Heart left ventricle (tissue), 16 donors: ENCODE measurements around the gene ACSF3. TPM values are rescaled to one million over a fixed set of nuclear protein-coding genes. Genes with fewer than 3 reads are reported as not detected.

Source experiments
- ATAC-seq, 4 donors: fragments of 200-7000 bp; cut with Tn5 transposase; one replicate each; pipeline ENCODE4 v1.9.1; 2020 to 2022; ENCODE audit warnings: moderate library complexity in 4 of 4, mild to moderate bottlenecking in 3 of 4, moderate number of reproducible peaks in 1 of 4
- DNase-seq, 5 donors: peaks; one replicate each; pipeline ENCODE4 v3.0.0-alpha.2; 2020
- H3K27ac ChIP-seq, 12 donors: fragments of 200-600 bp; sonication (generic) in 4 of 12; one replicate each; pipeline versions ENCODE4 v1.5.0 to v1.8.0; 2016 to 2022; ENCODE audit warnings: mild to moderate bottlenecking in 2 of 12
- H3K27me3 ChIP-seq, 9 donors: fragments of 200-600 bp; sonication (generic) in 2 of 9; one replicate each; pipeline versions ENCODE4 v1.5.1 to v1.8.0; 2016 to 2022; ENCODE audit warnings: mild to moderate bottlenecking in 3 of 9
- H3K36me3 ChIP-seq, 9 donors: fragments of 200-600 bp; sonication (generic) in 2 of 9; one replicate each; pipeline versions ENCODE4 v1.5.0 to v1.8.0; 2018 to 2022; ENCODE audit warnings: mild to moderate bottlenecking in 2 of 9
- H3K4me1 ChIP-seq, 12 donors: fragments of 200-600 bp; sonication (generic) in 4 of 12; one replicate each; pipeline versions ENCODE4 v1.5.0 to v1.8.0; 2016 to 2022; ENCODE audit warnings: mild to moderate bottlenecking in 3 of 12
- H3K4me3 ChIP-seq, 12 donors: fragments of 200-600 bp; sonication (generic) in 4 of 12; one replicate each; pipeline versions ENCODE4 v1.5.0 to v1.8.0; 2017 to 2022; ENCODE audit warnings: mild to moderate bottlenecking in 9 of 12, moderate library complexity in 4 of 12
- H3K9me3 ChIP-seq, 12 donors: fragments of 200-600 bp; sonication (generic) in 4 of 12; one replicate each; pipeline versions ENCODE4 v1.5.0 to v1.8.0; 2016 to 2022; ENCODE audit warnings: mild to moderate bottlenecking in 1 of 12
- POLR2A ChIP-seq, 2 donors: fragments of 450-650 bp; IDR thresholded peaks; one replicate each; pipeline ENCODE4 v1.6.1; 2017; ENCODE audit warnings: antibody characterized with exemption in 2 of 2, mild to moderate bottlenecking in 2 of 2, moderate library complexity in 2 of 2
- WGBS, 4 donors: extraction: QIAGEN DNeasy Blood & Tissue Kit in 2 of 4; methylation state at CpG; one replicate each; pipeline versions ENCODE4 v1.1.5 to v1.1.7; 2013 to 2018; 5-methylcytosine and 5-hydroxymethylcytosine counted together
- intact Hi-C, 10 donors: fragments of 100-400 bp; cut with DNase I; formaldehyde crosslinking; loops; one replicate each; pipeline versions ENCODE4 v1.11.1 to v1.14.2; 2022
- polyA plus RNA-seq, 2 donors: library from polyadenylated mRNA; stranded (reverse); fragments of 200-250 nt; gene quantifications; one replicate each; pipeline ENCODE4 v1.2.3, GENCODE V29; 2013
- total RNA-seq, 9 donors: library from RNA; depleted of rRNA in 2 of 9; stranded (reverse); fragments of >200 nt in 2 of 9; fragmentation: NEBNext Ultra II Directional in 3 of 9; extraction: Animal tissue kit (Norgen Biotek cat#: 25700) in 3 of 9; gene quantifications; one replicate each; pipeline versions ENCODE4 v1.1.0 to v1.2.4, GENCODE V29; 2016 to 2023
- TF ChIP-seq, protein P1 (sequence below), 12 donors: fragments of 200-600 bp; sonication (generic) in 4 of 12; IDR thresholded peaks; one replicate each; pipeline versions ENCODE4 v1.5.0 to v1.8.0; 2018 to 2022; ENCODE audit warnings: antibody characterized with exemption in 12 of 12, mild to moderate bottlenecking in 5 of 12
- donor health status: ischemic (EF 13 %, LVEDD 7.1; RV severe dilation, severe dysfunction).
- donor health status: healthy with polysubstance abuse.
- donor health status: DM: no; HTN: yes; CAD: no.
- donor health status: DM: no; HTN: no; CAD: no.
- donor health status: ischemic (EF 25% LVEDD 6.9; RV normal size, moderate dysfunction).
- donor health status: ischemic (EF 25% LVEDD 5.7; RV mildly dilated, moderate dysfunction).
- donor health status: healthy.
- donor health status: DM: yes; HTN: yes; CAD: no.
- donor health status: ischemic (EF 35%, LVEDD 5.7; RV mildly dilated, moderate dysfunction).
- donor health status: nonischemic (EF 11% LVEDD 7.7; RV severe dilation, severe dysfunction).
- donor health status: DM: yes; HTN: yes; CAD: no.
- donor health status: PGD.
- donor health status: ischemic (EF 29% LVEDD 5.4; RV normal size, mild dysfunction).
- donor health status: nonischemic (EF 23%, LVEDD 6.1; RV moderate dilation, normal function).

ACSF3 gene
- total and polyA plus RNA-seq, 11 donors = 10.3 to 26.3 (median 19.3) TPM

DNA sequence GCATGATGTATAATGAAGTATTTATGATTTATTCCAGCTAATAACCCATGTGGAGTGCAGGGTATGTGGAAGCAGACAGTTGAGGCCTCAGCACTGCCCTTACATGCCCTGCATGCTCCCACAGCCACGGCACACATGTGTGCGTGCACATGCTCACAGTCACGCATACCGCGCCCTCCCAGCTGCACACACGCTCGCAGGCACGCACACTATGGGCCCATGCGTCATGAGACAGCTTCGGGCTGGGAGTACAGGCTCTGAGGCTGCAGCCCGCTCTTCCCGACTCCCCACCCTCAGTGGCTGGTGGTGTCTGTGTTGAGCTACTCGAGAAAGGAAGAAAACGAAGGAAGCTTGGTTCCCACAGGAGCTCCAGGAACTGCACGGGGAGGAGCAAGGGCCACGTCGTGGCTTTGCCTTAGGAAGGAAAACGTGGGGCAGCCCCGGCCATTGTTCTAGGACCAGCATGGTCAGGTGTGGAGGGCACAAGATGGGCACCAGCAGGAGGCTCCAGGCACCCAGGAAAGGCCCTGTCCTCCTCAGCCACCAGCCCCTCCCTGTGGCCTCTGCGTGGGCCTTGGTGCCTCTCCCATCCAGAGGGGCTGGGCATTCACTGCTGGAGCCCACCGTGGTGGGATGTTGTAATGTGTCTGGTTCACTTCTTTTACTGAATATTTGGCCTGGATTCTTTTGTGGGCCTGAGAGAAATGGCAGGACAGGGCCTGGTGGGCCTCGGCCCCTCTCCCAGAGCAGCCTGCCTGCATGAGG lies 50.4 kb downstream of the ACSF3 start:
- peaks cover 0 to 63% (median 31%) of the 10 kb centered on the region in 9 donors for H3K36me3 ChIP-seq
- TF ChIP-seq, protein P1, sequence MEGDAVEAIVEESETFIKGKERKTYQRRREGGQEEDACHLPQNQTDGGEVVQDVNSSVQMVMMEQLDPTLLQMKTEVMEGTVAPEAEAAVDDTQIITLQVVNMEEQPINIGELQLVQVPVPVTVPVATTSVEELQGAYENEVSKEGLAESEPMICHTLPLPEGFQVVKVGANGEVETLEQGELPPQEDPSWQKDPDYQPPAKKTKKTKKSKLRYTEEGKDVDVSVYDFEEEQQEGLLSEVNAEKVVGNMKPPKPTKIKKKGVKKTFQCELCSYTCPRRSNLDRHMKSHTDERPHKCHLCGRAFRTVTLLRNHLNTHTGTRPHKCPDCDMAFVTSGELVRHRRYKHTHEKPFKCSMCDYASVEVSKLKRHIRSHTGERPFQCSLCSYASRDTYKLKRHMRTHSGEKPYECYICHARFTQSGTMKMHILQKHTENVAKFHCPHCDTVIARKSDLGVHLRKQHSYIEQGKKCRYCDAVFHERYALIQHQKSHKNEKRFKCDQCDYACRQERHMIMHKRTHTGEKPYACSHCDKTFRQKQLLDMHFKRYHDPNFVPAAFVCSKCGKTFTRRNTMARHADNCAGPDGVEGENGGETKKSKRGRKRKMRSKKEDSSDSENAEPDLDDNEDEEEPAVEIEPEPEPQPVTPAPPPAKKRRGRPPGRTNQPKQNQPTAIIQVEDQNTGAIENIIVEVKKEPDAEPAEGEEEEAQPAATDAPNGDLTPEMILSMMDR (IDR thresholded peaks at IDR 0.05) = no peak
- no peak for TF ChIP-seq POLR2A (IDR thresholded peaks at IDR 0.05)
- peak in 1 of 5 donors; percentile 37 for DNase-seq

DNA sequence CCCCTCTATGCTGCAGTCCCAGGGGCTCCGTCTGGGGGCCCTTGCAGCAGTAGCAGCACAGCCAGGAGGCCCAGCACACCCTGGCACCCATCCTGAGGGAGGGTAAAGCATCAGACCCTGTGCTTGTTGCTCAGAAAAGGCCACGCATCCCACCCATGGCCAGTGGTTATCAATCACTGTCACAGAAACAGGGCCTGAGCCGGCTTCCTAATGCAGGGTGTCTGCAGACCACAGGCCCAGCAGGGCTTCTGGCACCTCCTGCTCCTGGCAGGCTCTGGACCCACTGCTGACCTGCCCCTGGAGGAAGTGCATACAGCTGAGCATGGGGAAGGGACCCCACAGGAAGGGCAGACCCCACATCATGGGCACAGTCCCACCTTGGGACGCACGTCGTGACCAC lies 51.0 kb downstream of the ACSF3 start:
- no peaks in the 10 kb centered on the region for H3K27me3 ChIP-seq
- WGBS, 4 donors = 78 to 100% (median 97%) methylated on average over 1 to 6 of the region's 6 CpGs; no CpG with 5 or more reads in 1 of the 4 donors
- no peak for TF ChIP-seq POLR2A (IDR thresholded peaks at IDR 0.05)
- TF ChIP-seq, protein P1 (IDR thresholded peaks at IDR 0.05) = no peak
- H3K4me1 ChIP-seq = no peaks in the 10 kb centered on the region
- no peak overlapping the region for H3K4me3 ChIP-seq
- ATAC-seq (no peak), DNase-seq (peak in 1 of 5 donors; percentile 42)
- peaks cover 0 to 15% (median 3%) of the 10 kb centered on the region in 12 donors for H3K9me3 ChIP-seq
- peaks cover 0 to 68% (median 33%) of the 10 kb centered on the region in 9 donors for H3K36me3 ChIP-seq
- intact Hi-C loops = no loop called here
- no peak overlapping the region for H3K27ac ChIP-seq

More for the DNA sequence above, 50.4 kb downstream of the ACSF3 start:
- Histone ChIP-seq H3K4me1 (no peaks in the 10 kb centered on the region), H3K27ac (no peak overlapping the region), H3K4me3 (no peak overlapping the region), H3K27me3 (no peaks in the 10 kb centered on the region), H3K9me3 (peaks cover 0 to 9% (median under 1%) of the 10 kb centered on the region in 12 donors)
- intact Hi-C loops = no loop called here
- ATAC-seq = no peak
- WGBS, 4 donors = 86 to 91% (median 89%) methylated on average over 21 to 22 of the region's 22 CpGs

DNA sequence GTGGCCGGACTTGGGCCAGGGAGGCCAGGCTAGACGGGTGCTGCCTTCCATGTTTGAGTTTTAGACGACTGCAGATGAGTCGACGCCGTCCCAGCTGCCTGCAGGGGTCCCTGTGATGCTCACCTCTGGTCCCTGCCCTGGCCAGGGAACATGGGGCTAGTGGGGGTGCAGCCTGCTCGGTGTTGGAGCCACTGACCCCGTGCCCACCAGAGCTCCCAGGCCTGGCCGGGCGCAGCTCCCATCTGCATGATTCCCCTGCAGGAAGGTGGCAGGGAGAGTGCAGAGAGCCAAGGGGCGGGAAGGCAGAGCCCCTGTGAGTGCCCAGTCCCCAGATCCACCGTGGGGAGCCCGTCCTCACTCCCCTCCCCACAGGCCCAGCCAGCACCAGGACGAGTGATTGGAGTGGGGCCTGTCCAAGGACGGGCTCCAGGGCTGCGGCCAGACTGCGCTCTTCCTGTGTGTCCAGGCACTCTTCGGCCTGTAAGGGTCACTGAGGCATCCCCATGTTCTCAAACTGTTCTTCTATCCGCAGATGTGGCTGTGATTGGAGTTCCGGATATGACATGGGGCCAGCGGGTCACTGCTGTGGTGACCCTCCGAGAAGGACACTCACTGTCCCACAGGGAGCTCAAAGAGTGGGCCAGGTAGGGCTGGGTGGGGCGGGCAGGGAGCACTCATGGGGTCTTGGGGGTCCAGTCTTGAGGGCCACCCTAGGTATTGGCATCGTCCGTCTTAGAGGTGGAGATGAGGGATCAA lies 51.9 kb downstream of the ACSF3 start:
- 95 to 97% (median 96%) methylated on average over 20 to 25 of the region's 25 CpGs for WGBS, 4 donors
- TF ChIP-seq, protein P1 (IDR thresholded peaks at IDR 0.05) = no peak
- TF ChIP-seq POLR2A (IDR thresholded peaks at IDR 0.05) = no peak
- Histone ChIP-seq H3K4me3 (no peak overlapping the region), H3K4me1 (no peaks in the 10 kb centered on the region), H3K9me3 (peaks cover 0 to 17% (median 4%) of the 10 kb centered on the region in 12 donors), H3K36me3 (peaks cover 0 to 71% (median 39%) of the 10 kb centered on the region in 9 donors), H3K27ac (no peak overlapping the region), H3K27me3 (no peaks in the 10 kb centered on the region)
- ATAC-seq (no peak), DNase-seq (peak in 2 of 5 donors; percentile 3 to 51)
- intact Hi-C loops = no loop called here
